ENCODE data around the gene ZNF335. TPM values are rescaled to one million over a fixed set of nuclear protein-coding genes. Genes with fewer than 3 reads are reported as not detected.

Gene ZNF335
- total RNA-seq, 1 donor from 2014 or later: 16.0 TPM

- no peak for DNase-seq (ENCODE audit: low read depth)
- no peak overlapping the region for H3K4me3 ChIP-seq (ENCODE audit: low read depth, low read length)
- TF ChIP-seq CTCF (conservative IDR thresholded peaks at IDR 0.05; ENCODE audit: low read depth, low read length): no peak
These were observed 18.3 kb downstream of the ZNF335 start for GRCh38 chr20:45953672-45954071.

- no peak overlapping the region for H3K4me3 ChIP-seq (ENCODE audit: low read depth, low read length)
- TF ChIP-seq CTCF (conservative IDR thresholded peaks at IDR 0.05; ENCODE audit: low read depth, low read length): no peak
- no peak for DNase-seq (ENCODE audit: low read depth)
These were observed 19.1 kb downstream of the ZNF335 start for GRCh38 chr20:45952861-45953260.

DNA sequence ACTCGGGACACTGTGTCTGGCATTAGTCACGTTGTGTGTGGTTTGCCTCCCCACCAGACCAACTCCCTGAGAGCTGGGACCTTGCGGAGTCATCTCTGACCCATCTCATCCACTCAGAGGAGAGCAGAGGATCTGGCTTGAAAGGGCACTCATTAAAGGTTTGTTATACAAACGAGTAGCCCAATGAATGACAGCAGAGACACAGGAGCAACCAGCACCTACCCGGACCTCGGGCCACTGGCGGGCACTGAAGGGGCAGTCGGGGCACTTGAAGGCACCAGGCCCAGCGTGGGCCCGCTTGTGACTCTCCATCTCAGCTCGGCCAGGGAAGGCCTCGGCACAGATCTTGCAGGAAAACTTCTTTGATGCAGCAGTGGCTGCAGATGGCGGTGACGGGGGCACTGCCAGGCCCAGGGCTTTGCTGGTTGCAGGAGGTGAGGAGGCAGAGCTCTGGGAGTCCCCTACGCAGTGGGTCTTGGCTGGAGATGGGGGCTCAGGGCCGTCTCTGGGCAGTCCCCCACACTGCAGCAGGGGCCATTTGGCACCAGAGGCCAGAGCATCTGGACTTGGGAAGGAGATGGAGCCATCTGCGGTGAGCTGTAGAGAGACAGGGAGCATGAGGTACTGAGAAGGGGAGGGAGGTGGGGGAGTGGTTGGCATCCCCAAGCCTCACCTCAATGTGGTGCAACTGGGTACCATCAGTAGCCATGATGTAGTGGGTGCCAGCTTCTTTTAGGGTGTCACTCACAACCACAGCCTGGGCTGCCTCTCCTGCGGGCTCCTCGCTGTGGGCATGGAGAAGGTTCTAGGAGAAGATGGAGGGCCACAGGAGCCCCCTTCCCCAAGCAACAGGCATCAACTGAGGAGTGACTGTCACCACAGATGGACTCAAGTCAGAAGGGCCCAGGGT, 19.8 kb downstream of the ZNF335 start:
- DNase-seq (ENCODE audit: low read depth): no peak
- no peak for TF ChIP-seq CTCF (conservative IDR thresholded peaks at IDR 0.05; ENCODE audit: low read depth, low read length)
- H3K4me3 ChIP-seq (ENCODE audit: low read depth, low read length): no peak overlapping the region

DNA sequence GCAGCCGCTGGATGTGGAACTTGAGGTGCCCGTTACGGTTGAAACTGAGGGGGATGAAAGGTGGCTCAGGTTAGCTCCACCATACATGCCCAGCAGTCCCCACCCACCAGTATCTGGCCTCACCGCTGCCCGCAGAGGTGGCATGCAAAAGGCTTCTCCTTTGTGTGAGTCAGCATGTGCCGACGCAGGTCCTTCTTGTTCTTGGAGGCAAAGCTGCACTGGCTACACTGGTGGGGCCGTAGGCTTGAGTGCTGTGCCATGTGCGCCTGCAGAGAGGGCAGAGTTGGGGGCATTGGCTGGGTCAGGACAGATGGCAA, 21.7 kb downstream of the ZNF335 start:
- H3K4me3 ChIP-seq (ENCODE audit: low read depth, low read length): no peak overlapping the region
- TF ChIP-seq CTCF (conservative IDR thresholded peaks at IDR 0.05; ENCODE audit: low read depth, low read length): no peak
- DNase-seq (ENCODE audit: low read depth): no peak

- DNase-seq (ENCODE audit: low read depth): no peak
- no peak overlapping the region for H3K4me3 ChIP-seq (ENCODE audit: low read depth, low read length)
- no peak for TF ChIP-seq CTCF (conservative IDR thresholded peaks at IDR 0.05; ENCODE audit: low read depth, low read length)
These were observed 22.3 kb downstream of the ZNF335 start for GRCh38 chr20:45949542-45950329.

GRCh38 chr20:45948742-45949541, 23.1 kb downstream of the ZNF335 start:
- TF ChIP-seq CTCF (conservative IDR thresholded peaks at IDR 0.05; ENCODE audit: low read depth, low read length): no peak
- no peak overlapping the region for H3K4me3 ChIP-seq (ENCODE audit: low read depth, low read length)
- no peak for DNase-seq (ENCODE audit: low read depth)
